Globus pallidus (tissue), 1 donor: ENCODE measurements around the gene PRKG1.

Experiments used
- DNase-seq: peaks from one replicate; pipeline ENCODE4 v3.0.0-alpha.2; 2015; ENCODE audit warnings: low spot score

Gene PRKG1

GRCh38 chr10:51760864-51761640 lies 686.8 kb downstream of the PRKG1 start:
- DNase-seq, result no peak

- DNase-seq, result no peak
Observed at GRCh38 chr10:51763746-51764145, 689.5 kb downstream of the PRKG1 start.

GRCh38 chr10:51765284-51765971 lies 691.1 kb downstream of the PRKG1 start:
- no peak for DNase-seq

GRCh38 chr10:51766423-51767102 lies 692.3 kb downstream of the PRKG1 start:
- DNase-seq, result no peak

- no peak for DNase-seq
Observed at GRCh38 chr10:51767103-51767763, 692.9 kb downstream of the PRKG1 start.

GRCh38 chr10:51768886-51769465 lies 694.7 kb downstream of the PRKG1 start:
- DNase-seq, result peak; percentile 73

- no peak for DNase-seq
Observed at GRCh38 chr10:51770709-51771108, 696.4 kb downstream of the PRKG1 start.

GRCh38 chr10:51772387-51772786 lies 698.1 kb downstream of the PRKG1 start:
- DNase-seq, result no peak

- no peak for DNase-seq
Observed at GRCh38 chr10:51773681-51774080, 699.4 kb downstream of the PRKG1 start.

GRCh38 chr10:51783941-51784340 lies 709.7 kb downstream of the PRKG1 start:
- no peak for DNase-seq

- DNase-seq, result no peak
Observed at GRCh38 chr10:51786016-51786683, 711.9 kb downstream of the PRKG1 start.

- DNase-seq, result no peak
Observed at GRCh38 chr10:51786684-51787035, 712.4 kb downstream of the PRKG1 start.

GRCh38 chr10:51788273-51788672 lies 714.0 kb downstream of the PRKG1 start:
- no peak for DNase-seq

GRCh38 chr10:51789118-51789517 lies 714.8 kb downstream of the PRKG1 start:
- DNase-seq, result no peak

GRCh38 chr10:51789903-51790302 lies 715.6 kb downstream of the PRKG1 start:
- DNase-seq, result no peak

GRCh38 chr10:51792678-51793077 lies 718.4 kb downstream of the PRKG1 start:
- DNase-seq, result no peak

GRCh38 chr10:51800121-51800520 lies 725.8 kb downstream of the PRKG1 start:
- DNase-seq, result no peak

- DNase-seq, result no peak
Observed at GRCh38 chr10:51800725-51801424, 726.6 kb downstream of the PRKG1 start.

GRCh38 chr10:51802030-51802429 lies 727.7 kb downstream of the PRKG1 start:
- DNase-seq, result no peak

GRCh38 chr10:51804866-51805265 lies 730.6 kb downstream of the PRKG1 start:
- DNase-seq, result no peak
